A549 (cell line): ENCODE data around the gene PARP12. TPM values are rescaled to one million over a fixed set of nuclear protein-coding genes. Genes with fewer than 3 reads are reported as not detected.

Source experiments
- ATAC-seq, 2 experiments: fragments of 200-7000 bp in 1 of 2; fragments of >200 bp in 1 of 2; cut with Nextera tagmentation in 1 of 2; cut with Tn5 transposase in 1 of 2; 3 replicates each; pipeline versions ENCODE4 v1.8.0 to v1.9.1; 2018 to 2020; ENCODE audit warnings: mild to moderate bottlenecking in 1 of 2, moderate library complexity in 1 of 2
- CTCF ChIA-PET: fragments of 300-600 bp; sonication (Branson Sonifier 250); formaldehyde crosslinking; extraction: SDS; loops from one replicate; lab custom pipeline; 2021; ENCODE audit warnings: antibody characterized with exemption, inconsistent platforms; lab: Yijun Ruan, JAX
- POLR2A ChIA-PET: fragments of 350-600 bp; formaldehyde crosslinking; extraction: SDS; loops from one replicate; lab custom pipeline; 2021; ENCODE audit warnings: antibody characterized with exemption, inconsistent platforms; lab: Yijun Ruan, JAX
- DNase-seq, 2 experiments: peaks; one replicate each; pipeline versions ENCODE4 v3.0.0 to v3.0.0-alpha.2; 2011 to 2016; ENCODE audit warnings: low read depth in 1 of 2, low spot score in 1 of 2
- FAIRE-seq: peaks from 2 replicates; lab custom pipeline; 2011; peaks lifted over from hg19 to GRCh38; lab: Jason Lieb, UNC
- H3K27ac ChIP-seq, 2 experiments: fragments of >200 bp; sonication (Bioruptor Twin); formaldehyde crosslinking; 3 replicates each; pipeline ENCODE4 v1.5.1; 2016 to 2017
- H3K4me1 ChIP-seq: fragments of >200 bp; sonication (Bioruptor Twin); formaldehyde crosslinking; 3 replicates; pipeline ENCODE4 v1.6.1; 2016
- H3K4me2 ChIP-seq: fragments of >200 bp; sonication (Bioruptor Twin); formaldehyde crosslinking; 3 replicates; pipeline ENCODE4 v1.6.1; 2016
- H3K4me3 ChIP-seq: fragments of >200 bp; sonication (Bioruptor Twin); formaldehyde crosslinking; 3 replicates; pipeline ENCODE4 v1.5.1; 2016
- H3K9me3 ChIP-seq: fragments of >200 bp; sonication (Bioruptor Twin); formaldehyde crosslinking; 3 replicates; pipeline ENCODE4 v1.6.1; 2016
- BHLHE40 ChIP-seq: IDR thresholded peaks from 2 replicates; pipeline ENCODE4 v1.6.1; 2012; ENCODE audit warnings: low read depth, low read length, inconsistent platforms
- CHD2 ChIP-seq: fragments of 150-350 bp; IDR thresholded peaks from 2 replicates; pipeline ENCODE4 v1.6.1; 2014; ENCODE audit warnings: low read length; ENCODE audit not compliant: partially characterized antibody
- E2F6 ChIP-seq: IDR thresholded peaks from 2 replicates; pipeline ENCODE4 v1.6.1; 2012; ENCODE audit warnings: low read depth, borderline replicate concordance
- ELK1 ChIP-seq: fragments of 150-350 bp; IDR thresholded peaks from 2 replicates; pipeline ENCODE4 v1.6.1; 2014; ENCODE audit warnings: low read depth, mild to moderate bottlenecking, low read length
- EP300 ChIP-seq, 2 experiments: fragments of >200 bp; sonication (Bioruptor Twin); formaldehyde crosslinking; IDR thresholded peaks; 2 replicates in 1 of 2; 3 replicates in 1 of 2; pipeline ENCODE4 v1.6.1; 2016 to 2017
- ESRRA ChIP-seq: fragments of 150-350 bp; IDR thresholded peaks from 2 replicates; pipeline ENCODE4 v1.6.1; 2014; ENCODE audit warnings: mild to moderate bottlenecking, low read length, borderline replicate concordance
- HMGXB4 ChIP-seq: fragments of 250-450 bp; sonication (Bioruptor Pico); IDR thresholded peaks from 2 replicates; pipeline ENCODE4 v1.5.0; 2021; ENCODE audit warnings: mild to moderate bottlenecking, moderate library complexity, borderline replicate concordance
- HOXB13 ChIP-seq: fragments of 250-450 bp; sonication (Bioruptor Pico); IDR thresholded peaks from 2 replicates; pipeline ENCODE4 v1.5.0; 2020; ENCODE audit warnings: low read depth, mild to moderate bottlenecking, moderate library complexity
- HOXB5 ChIP-seq: fragments of 250-450 bp; sonication (Bioruptor Pico); IDR thresholded peaks from 2 replicates; pipeline ENCODE4 v1.5.0; 2020; ENCODE audit warnings: mild to moderate bottlenecking, moderate library complexity
- MAX ChIP-seq: IDR thresholded peaks from 2 replicates; pipeline ENCODE4 v1.6.1; 2012
- MAZ ChIP-seq: fragments of 150-350 bp; IDR thresholded peaks from 2 replicates; pipeline ENCODE4 v1.6.1; 2014; ENCODE audit warnings: antibody characterized with exemption, low read depth, low read length, borderline replicate concordance
- RCOR1 ChIP-seq: fragments of 150-350 bp; IDR thresholded peaks from 2 replicates; pipeline ENCODE4 v1.6.1; 2014; ENCODE audit warnings: antibody characterized with exemption, low read length, low read depth
- RNF2 ChIP-seq: fragments of 200-600 bp; sonication (generic); IDR thresholded peaks from 2 replicates; pipeline ENCODE4 v1.6.1; 2016; ENCODE audit warnings: low read depth, mild to moderate bottlenecking, antibody characterized with exemption, moderate library complexity, borderline replicate concordance
- TFCP2L1 ChIP-seq: fragments of 250-450 bp; sonication (Bioruptor Pico); IDR thresholded peaks from 2 replicates; pipeline ENCODE4 v1.5.0; 2021; ENCODE audit warnings: mild to moderate bottlenecking
- ZSCAN20 ChIP-seq: fragments of 250-450 bp; sonication (Bioruptor Pico); IDR thresholded peaks from 2 replicates; pipeline ENCODE4 v1.8.0; 2022; ENCODE audit warnings: mild to moderate bottlenecking, moderate library complexity
- WGBS: methylation state at CpG from one replicate; pipeline ENCODE4 v1.1.6; 2017; ENCODE audit errors: missing lambda C conversion rate; 5-methylcytosine and 5-hydroxymethylcytosine counted together
- polyA plus RNA-seq, 4 experiments: library from polyadenylated mRNA; depleted of rRNA in 3 of 4; stranded (reverse); fragments of >200 nt; fragmentation: RNase III in 1 of 4; extraction: RNeasy Plus Mini Kit Qiagen cat#74134 plus additional on column Dnase treatment in 1 of 4; gene quantifications; 2 replicates in 3 of 4; 3 replicates in 1 of 4; pipeline ENCODE4 v1.2.3, GENCODE V29; 2011 to 2017
- TF ChIP-seq, protein P1 (sequence below): fragments of 250-450 bp; sonication (Bioruptor Pico); IDR thresholded peaks from 2 replicates; pipeline ENCODE4 v1.5.0; 2020; ENCODE audit warnings: low read depth, mild to moderate bottlenecking, moderate library complexity
- TF ChIP-seq, protein P2 (sequence below): fragments of >200 bp; sonication (Bioruptor Twin); formaldehyde crosslinking; IDR thresholded peaks from 3 replicates; pipeline ENCODE4 v1.5.1; 2016
- TF ChIP-seq, protein P3 (sequence below): fragments of >200 bp; sonication (Bioruptor Twin); formaldehyde crosslinking; IDR thresholded peaks from 3 replicates; pipeline ENCODE4 v1.6.1; 2016
- TF ChIP-seq, protein P4 (sequence below): fragments of 200-600 bp; sonication (generic); IDR thresholded peaks from 2 replicates; pipeline ENCODE4 v1.6.1; 2016; ENCODE audit warnings: antibody characterized with exemption, mild to moderate bottlenecking, moderate library complexity

PARP12 gene
- polyA plus RNA-seq, 2 of the 4 experiments (the other 2 are of a cell fraction): 10.0 to 16.0 TPM

- Histone ChIP-seq H3K27ac (no peak overlapping the region), H3K4me1 (no peaks in the 10 kb centered on the region), H3K9me3 (no peaks in the 10 kb centered on the region), H3K4me2 (no peak overlapping the region), H3K4me3 (no peak overlapping the region)
- DNase-seq: no peak
- no peak for FAIRE-seq
- POLR2A ChIA-PET: no interaction called here
- 86% methylated on average over 13 of the region's 13 CpGs for WGBS
- no peak for ATAC-seq
- CTCF ChIA-PET: interaction anchor here (5.6 kb wide), 1 partner anchor 29 kb away, joined by 25 read pairs; no protein-coding TSS in a partner anchor
- no peak for TF ChIP-seq CHD2
- no peak for TF ChIP-seq RNF2
- no peak for TF ChIP-seq MAZ
- TF ChIP-seq HOXB13: no peak
- no peak for TF ChIP-seq TFCP2L1
- no peak for TF ChIP-seq ZSCAN20 (CRISPR knock-in tag)
- no peak for TF ChIP-seq ELK1
- TF ChIP-seq, protein P1, sequence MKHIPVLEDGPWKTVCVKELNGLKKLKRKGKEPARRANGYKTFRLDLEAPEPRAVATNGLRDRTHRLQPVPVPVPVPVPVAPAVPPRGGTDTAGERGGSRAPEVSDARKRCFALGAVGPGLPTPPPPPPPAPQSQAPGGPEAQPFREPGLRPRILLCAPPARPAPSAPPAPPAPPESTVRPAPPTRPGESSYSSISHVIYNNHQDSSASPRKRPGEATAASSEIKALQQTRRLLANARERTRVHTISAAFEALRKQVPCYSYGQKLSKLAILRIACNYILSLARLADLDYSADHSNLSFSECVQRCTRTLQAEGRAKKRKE: no peak
- TF ChIP-seq BHLHE40: no peak
- TF ChIP-seq, protein P2, sequence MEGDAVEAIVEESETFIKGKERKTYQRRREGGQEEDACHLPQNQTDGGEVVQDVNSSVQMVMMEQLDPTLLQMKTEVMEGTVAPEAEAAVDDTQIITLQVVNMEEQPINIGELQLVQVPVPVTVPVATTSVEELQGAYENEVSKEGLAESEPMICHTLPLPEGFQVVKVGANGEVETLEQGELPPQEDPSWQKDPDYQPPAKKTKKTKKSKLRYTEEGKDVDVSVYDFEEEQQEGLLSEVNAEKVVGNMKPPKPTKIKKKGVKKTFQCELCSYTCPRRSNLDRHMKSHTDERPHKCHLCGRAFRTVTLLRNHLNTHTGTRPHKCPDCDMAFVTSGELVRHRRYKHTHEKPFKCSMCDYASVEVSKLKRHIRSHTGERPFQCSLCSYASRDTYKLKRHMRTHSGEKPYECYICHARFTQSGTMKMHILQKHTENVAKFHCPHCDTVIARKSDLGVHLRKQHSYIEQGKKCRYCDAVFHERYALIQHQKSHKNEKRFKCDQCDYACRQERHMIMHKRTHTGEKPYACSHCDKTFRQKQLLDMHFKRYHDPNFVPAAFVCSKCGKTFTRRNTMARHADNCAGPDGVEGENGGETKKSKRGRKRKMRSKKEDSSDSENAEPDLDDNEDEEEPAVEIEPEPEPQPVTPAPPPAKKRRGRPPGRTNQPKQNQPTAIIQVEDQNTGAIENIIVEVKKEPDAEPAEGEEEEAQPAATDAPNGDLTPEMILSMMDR: no peak
- TF ChIP-seq E2F6: no peak
- TF ChIP-seq, protein P3, sequence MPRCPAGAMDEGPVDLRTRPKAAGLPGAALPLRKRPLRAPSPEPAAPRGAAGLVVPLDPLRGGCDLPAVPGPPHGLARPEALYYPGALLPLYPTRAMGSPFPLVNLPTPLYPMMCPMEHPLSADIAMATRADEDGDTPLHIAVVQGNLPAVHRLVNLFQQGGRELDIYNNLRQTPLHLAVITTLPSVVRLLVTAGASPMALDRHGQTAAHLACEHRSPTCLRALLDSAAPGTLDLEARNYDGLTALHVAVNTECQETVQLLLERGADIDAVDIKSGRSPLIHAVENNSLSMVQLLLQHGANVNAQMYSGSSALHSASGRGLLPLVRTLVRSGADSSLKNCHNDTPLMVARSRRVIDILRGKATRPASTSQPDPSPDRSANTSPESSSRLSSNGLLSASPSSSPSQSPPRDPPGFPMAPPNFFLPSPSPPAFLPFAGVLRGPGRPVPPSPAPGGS: no peak
- no peak for TF ChIP-seq HMGXB4 (CRISPR knock-in tag)
- no peak for TF ChIP-seq MAX
- TF ChIP-seq, protein P4, sequence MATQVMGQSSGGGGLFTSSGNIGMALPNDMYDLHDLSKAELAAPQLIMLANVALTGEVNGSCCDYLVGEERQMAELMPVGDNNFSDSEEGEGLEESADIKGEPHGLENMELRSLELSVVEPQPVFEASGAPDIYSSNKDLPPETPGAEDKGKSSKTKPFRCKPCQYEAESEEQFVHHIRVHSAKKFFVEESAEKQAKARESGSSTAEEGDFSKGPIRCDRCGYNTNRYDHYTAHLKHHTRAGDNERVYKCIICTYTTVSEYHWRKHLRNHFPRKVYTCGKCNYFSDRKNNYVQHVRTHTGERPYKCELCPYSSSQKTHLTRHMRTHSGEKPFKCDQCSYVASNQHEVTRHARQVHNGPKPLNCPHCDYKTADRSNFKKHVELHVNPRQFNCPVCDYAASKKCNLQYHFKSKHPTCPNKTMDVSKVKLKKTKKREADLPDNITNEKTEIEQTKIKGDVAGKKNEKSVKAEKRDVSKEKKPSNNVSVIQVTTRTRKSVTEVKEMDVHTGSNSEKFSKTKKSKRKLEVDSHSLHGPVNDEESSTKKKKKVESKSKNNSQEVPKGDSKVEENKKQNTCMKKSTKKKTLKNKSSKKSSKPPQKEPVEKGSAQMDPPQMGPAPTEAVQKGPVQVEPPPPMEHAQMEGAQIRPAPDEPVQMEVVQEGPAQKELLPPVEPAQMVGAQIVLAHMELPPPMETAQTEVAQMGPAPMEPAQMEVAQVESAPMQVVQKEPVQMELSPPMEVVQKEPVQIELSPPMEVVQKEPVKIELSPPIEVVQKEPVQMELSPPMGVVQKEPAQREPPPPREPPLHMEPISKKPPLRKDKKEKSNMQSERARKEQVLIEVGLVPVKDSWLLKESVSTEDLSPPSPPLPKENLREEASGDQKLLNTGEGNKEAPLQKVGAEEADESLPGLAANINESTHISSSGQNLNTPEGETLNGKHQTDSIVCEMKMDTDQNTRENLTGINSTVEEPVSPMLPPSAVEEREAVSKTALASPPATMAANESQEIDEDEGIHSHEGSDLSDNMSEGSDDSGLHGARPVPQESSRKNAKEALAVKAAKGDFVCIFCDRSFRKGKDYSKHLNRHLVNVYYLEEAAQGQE: no peak
- TF ChIP-seq RCOR1: no peak
- no peak for TF ChIP-seq EP300 (IDR thresholded peaks at IDR 0.05)
- TF ChIP-seq HOXB5 (CRISPR knock-in tag): no peak
- TF ChIP-seq ESRRA: no peak
These were observed 88.5 kb downstream of the PARP12 start for GRCh38 chr7:139974179-139974811.
